Suprapubic skin (tissue), 3 donors: ENCODE measurements around the gene FKBP9.
"Not testable (repeated sequence)": the region's sequence is repeated elsewhere in the genome, so short reads cannot be mapped to it uniquely, and the experiment has no call there.

Experiments used
- EP300 ChIP-seq: sonication (generic); formaldehyde crosslinking; IDR thresholded peaks from one replicate; pipeline ENCODE4 v1.6.1; 2017; ENCODE audit warnings: antibody characterized with exemption
- POLR2A ChIP-seq, 2 donors: fragments of 450-650 bp; IDR thresholded peaks; one replicate each; pipeline ENCODE4 v1.6.1; 2017; ENCODE audit warnings: antibody characterized with exemption in 2 of 2, mild to moderate bottlenecking in 2 of 2, moderate library complexity in 2 of 2
- TF ChIP-seq, protein P1 (sequence below), 2 donors: fragments of 200-600 bp in 1 of 2; fragments of 450-650 bp in 1 of 2; sonication (generic) in 1 of 2; IDR thresholded peaks; one replicate each; pipeline ENCODE4 v1.5.1; 2016 to 2019; ENCODE audit warnings: antibody characterized with exemption in 2 of 2, mild to moderate bottlenecking in 1 of 2, moderate library complexity in 1 of 2

- TF ChIP-seq, protein P1, sequence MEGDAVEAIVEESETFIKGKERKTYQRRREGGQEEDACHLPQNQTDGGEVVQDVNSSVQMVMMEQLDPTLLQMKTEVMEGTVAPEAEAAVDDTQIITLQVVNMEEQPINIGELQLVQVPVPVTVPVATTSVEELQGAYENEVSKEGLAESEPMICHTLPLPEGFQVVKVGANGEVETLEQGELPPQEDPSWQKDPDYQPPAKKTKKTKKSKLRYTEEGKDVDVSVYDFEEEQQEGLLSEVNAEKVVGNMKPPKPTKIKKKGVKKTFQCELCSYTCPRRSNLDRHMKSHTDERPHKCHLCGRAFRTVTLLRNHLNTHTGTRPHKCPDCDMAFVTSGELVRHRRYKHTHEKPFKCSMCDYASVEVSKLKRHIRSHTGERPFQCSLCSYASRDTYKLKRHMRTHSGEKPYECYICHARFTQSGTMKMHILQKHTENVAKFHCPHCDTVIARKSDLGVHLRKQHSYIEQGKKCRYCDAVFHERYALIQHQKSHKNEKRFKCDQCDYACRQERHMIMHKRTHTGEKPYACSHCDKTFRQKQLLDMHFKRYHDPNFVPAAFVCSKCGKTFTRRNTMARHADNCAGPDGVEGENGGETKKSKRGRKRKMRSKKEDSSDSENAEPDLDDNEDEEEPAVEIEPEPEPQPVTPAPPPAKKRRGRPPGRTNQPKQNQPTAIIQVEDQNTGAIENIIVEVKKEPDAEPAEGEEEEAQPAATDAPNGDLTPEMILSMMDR (IDR thresholded peaks at IDR 0.05), result not testable (repeated sequence)
- not testable (repeated sequence) for TF ChIP-seq EP300; POLR2A (IDR thresholded peaks at IDR 0.05)
Observed at GRCh38 chr7:33005690-33006089, 48.5 kb downstream of the FKBP9 start.
